Activated gamma-delta T cell treated with anti-CD3 and anti-CD28 coated beads, Interleukin-2, amount 50 U/mL, for 16 hours (primary cell): ENCODE measurements around the gene DHRS7.

Source experiments
- DNase-seq: peaks from one replicate; pipeline ENCODE4 v3.0.0-alpha.2; 2020; ENCODE audit warnings: low read depth

Gene DHRS7

DNA sequence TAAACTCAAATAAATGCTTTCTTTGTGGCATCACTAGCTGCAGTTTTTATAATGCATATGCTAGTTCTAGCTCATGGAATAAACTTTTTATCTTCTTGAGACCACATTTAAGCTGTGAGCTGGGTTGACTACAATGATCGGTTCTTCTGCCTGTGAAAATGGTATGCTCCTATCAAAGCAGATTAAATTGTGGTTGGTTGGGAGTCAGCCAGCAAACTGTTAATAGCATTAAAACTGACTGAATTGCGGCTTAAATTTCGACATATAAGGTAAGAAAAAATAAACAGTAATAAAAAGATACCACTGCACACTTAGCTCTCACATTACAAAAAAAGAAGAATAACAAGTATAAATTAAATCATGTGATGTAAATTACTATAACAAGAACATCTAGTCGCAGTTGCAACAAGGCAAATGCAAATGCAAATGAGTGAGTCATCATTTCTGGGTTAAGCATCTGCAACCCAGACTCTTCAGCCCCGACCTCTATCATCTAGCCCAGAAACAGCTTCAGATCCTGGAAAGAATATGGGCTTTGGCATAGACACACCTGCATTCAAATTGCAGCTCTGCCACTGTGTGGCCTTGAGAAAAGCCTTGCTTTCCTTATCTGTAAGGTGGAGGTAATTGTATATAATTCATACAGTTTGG is 19.8 kb upstream of the DHRS7 start:
- no peak for DNase-seq

- no peak for DNase-seq
Observed at GRCh38 chr14:60184146-60184904, 19.1 kb upstream of the DHRS7 start.

GRCh38 chr14:60183741-60184140 is 18.5 kb upstream of the DHRS7 start:
- DNase-seq = no peak

DNA sequence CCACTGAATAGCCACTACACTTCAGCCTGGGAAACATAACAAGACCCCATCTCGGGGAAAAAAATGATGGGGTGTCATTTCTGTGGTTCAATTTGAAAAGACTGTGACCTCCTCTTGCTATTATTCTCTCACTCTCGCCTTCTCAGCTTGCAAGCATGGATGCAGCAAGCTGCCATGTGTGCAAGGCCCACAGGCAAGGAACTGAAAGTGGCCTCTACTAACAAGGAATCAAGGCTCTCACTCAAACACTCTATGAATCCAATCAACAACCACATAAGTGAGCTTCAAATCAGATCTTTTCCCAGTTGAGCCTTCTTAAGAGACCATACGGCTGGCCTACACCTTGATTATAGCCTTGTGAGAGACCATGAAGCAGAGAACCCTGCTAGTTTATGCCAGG is 17.9 kb upstream of the DHRS7 start:
- no peak for DNase-seq

DNA sequence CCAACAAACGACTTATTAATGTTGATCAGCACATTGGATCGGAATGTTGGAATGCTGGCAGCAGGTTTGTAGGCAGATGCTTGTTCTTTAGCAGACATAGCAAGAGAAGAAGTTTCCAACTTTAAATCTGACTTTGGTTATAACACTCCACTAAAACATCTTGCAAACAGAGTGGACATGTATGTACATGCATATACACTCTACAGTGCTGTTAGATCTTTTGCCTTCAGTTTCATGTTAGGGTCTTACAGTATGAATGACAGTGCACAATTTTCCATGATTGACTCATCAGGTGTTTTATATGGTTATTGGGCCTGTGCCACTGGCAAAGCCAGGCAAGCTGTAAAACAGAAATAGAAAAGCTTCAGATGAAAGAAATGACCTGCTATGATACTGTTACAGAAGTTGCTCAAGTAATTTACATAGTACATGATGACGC is 14.3 kb upstream of the DHRS7 start:
- no peak for DNase-seq

GRCh38 chr14:60178820-60179219 is 13.6 kb upstream of the DHRS7 start:
- DNase-seq = no peak

- no peak for DNase-seq
Observed at GRCh38 chr14:60178164-60178563, 13.0 kb upstream of the DHRS7 start.

DNA sequence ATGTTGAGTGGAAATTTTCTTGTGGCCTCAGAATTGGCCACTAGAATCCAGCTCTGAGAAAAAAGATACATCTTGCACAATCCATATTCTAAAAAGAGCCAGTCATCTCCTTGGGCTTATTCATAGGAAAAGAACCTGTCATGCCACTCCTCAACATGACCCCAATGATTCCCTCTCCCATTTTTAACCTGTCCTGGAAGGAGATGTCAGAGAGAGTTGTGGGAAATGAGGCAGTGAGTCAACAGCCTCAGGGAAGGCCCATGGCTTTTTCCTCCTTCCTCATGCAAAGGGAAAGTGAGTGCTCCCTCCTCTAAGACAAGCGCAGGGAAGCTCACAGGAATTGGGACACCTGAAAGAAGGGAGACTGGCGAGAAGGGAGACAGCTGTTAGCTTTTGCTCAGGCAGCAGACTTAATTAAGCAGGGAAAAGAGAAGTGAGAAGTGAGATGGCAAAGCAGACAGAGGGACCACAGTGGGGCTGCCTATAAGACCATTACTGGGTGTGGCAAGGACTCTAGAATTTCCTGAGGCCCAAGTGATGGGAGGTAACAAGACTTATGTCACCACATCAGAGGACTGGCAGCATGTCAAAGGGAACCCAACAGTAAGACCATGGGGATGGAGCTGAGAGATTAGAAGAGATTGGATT is 10.2 kb upstream of the DHRS7 start:
- DNase-seq = no peak

DNA sequence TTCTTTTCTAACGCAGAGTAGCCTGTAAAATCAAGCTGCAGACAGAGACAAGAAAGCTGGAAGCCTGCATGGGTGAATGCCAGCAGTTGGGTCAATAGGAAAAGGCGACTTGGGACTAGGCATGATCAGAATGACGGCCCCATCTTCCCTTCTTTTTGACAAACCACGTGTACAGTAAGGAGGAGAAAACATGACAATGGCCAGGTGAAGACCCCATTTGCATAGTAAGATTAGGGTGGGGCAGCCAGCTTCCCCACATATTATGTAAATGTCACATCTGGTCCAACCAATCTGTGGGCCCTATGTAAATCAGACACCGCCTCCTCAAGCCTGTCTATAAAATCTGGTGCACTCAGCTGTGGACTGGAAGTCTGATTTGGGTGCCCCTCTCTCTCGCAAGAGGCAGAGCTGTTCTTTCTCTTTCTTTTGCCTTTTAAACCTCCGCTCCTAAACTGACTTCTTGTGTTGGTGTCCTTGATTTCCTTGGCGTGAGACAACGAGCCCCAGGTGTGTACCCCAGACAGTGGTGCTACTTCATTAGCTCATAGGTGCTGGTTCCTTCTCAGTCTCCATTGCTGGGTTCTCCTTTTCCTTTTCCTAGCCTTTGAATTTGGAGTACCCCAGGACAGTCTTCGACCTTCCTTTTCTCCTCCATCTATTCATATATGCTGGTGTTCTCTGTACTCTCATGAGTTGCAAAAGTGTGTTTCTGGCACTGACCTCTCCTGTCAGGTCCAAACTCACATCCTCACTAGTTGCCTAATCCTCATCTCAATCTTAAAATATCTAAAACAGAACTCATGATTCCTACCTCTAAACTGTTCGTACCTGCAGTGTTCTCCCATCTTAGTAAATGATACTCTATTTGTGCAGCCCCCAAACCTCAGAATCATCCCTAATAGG is 9.4 kb upstream of the DHRS7 start:
- DNase-seq = no peak

DNA sequence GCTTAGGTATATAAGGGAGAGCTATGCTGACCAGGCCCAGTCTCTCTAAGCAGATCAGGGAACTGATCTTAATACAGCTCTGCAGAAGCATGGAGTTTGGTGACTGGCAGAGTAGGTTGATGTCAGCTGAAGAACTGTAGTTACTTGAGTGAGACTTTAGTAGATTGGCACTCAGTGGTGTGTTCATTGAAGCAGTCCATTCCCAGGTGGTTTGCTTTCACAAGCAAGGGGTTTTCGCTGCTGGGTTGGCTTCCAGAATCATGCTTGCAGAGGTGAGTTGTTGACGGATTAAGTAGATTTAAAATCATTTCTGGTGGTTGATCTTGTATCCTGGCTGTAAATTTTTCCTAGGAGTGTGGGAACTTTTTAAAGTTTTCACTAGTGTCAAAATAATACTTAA is 6.5 kb upstream of the DHRS7 start:
- DNase-seq = no peak

GRCh38 chr14:60170948-60171347 is 5.8 kb upstream of the DHRS7 start:
- no peak for DNase-seq

GRCh38 chr14:60169722-60170121 is 4.5 kb upstream of the DHRS7 start:
- no peak for DNase-seq

DNA sequence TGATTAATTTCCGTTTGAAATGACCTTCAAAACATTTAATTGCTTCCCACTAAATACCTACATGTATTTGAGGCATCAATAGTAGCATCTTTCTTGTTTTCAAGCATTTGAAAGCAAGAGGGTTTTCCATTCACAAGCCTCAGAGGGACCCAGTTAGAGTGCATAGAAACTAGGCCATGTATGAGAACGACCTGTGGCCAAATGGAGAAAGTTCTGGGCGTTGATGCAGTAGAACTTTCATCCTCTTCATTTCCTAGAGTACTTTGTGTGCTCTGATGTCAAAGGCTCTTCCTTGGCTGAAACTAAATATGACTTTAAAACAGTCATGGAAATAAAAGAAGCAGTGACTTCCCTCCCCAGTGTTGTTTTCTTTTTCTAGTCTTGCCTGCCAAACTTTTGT is 944 bp upstream of the DHRS7 start:
- no peak for DNase-seq

DNA sequence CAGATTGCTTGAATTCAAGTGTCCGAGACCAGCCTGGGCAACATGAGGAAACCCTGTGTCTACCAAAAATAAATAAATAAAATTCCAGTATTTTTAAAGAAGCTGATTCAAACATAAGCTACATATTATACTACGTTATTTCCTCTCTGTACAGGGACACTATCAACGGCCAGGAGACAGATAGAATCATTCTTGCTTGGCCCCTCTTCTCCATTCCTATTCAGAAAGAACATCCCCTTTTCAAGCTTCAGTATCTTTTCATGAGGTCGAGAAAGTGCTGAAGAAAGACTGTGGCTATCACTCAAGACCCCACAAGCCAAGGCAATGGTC is 314 bp upstream of the DHRS7 start:
- no peak for DNase-seq

- DNase-seq = no peak
Observed at GRCh38 chr14:60164404-60164711, 840 bp downstream of the DHRS7 start.

DNA sequence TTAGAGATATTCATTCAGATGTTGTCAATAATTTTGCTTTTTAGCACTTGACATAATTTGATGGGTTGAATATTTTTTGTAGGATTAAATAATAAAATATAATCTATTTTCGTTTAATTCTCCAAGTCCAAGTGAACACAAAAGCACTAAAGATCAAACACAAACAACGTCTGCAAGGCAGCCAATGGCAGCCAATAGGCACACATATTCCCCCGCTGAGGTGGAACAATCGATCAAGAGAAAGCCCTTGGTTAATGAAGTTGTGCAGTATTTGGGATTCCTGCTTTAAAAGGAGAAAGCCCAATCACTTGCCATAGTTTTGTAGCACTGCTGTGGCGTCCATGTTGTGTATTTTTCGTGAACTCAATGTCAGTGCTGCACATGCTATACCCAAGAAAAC is 1.5 kb downstream of the DHRS7 start:
- DNase-seq = no peak

DNA sequence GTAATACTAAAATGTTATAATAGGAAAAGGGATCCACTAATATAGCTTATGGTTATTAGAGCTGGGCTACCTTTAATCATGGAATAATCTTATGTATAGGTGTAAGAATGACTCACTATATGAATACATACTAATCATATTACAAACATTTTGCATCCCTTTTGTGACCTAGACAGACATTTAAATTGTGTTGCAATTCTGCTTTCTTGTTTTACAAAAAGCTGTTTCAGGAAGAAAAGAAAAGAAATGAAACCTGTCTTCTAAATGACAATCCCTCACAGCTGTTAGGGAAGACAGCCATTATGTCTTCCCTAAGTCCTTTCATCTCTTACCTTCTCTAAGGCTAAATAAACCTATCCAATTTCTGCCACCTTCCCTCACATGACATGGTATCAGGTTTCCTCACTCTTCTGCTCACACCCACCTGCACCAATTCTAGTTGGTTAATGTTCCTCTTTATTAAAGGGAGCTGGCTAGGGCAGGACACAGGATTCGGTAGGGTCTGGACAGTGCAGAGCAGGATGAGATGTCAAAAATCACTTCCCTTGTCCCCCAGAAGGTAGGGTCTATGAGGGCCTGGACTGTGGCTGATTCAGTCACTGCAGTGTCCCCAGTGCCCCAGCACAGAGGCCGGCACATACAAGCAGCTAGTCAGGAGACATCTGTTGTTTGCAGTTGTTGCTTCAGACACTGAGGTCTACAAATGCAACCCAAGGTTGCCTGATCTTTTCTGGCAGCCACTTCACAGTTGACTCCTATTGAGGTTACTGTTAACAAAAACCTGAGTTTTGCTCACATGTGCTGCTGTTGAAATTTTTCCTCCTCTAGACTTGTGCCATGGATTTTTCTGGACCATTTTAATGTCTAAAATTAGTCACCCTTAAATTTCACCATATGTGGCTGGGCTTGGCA is 3.7 kb downstream of the DHRS7 start:
- no peak for DNase-seq

DNA sequence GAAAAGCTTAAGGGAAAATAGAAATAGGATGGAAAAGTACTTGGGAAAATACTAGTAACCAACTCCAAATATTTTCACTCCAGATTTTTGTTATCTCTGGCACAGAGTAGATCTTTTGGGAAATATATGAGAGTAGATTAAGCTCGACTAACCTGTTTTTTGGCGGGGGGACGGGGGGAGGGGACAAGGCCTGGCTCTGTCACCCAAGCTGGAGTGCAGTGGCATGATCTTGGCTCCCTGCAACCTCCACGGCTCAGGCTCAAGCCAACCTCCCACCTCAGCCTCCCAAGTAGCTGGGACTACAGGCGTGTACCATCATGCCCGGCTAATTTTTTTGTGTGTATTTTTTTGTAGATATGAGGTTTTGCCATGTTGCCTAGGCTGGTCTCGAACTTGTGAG is 4.8 kb downstream of the DHRS7 start:
- no peak for DNase-seq

GRCh38 chr14:60154671-60155070 is 10.5 kb downstream of the DHRS7 start:
- no peak for DNase-seq

- DNase-seq = no peak
Observed at GRCh38 chr14:60153991-60154390, 11.2 kb downstream of the DHRS7 start.

DNA sequence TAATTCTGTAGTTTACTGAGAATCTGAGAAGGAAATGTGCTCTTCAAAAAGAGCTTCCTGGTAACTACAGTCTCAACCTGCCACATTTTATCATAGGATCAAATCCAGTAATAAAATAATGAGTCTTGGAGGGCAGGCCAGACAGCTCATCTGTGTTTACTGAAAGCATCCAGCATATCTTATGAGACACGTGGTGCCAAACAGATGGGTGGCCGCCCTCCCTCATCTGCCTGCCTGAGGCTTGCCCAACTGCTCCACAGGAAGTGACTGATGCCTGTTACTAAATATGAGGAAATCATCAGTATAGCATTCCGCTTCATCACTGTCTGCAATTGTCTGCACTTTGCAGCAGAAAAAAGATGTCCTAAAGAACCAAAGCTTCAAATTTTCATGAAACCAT is 13.5 kb downstream of the DHRS7 start:
- peak; percentile 58 for DNase-seq

- no peak for DNase-seq
Observed at GRCh38 chr14:60134702-60135101, 30.5 kb downstream of the DHRS7 start.
